ENCODE measurements around the gene FAM210B. TPM values are rescaled to one million over a fixed set of nuclear protein-coding genes. Genes with fewer than 3 reads are reported as not detected.
A peak's percentile ranks its signal among the peaks of the same experiment; 100 is the strongest.

Gene FAM210B
- total and polyA plus RNA-seq, 2 of the 13 experiments (the other 11 are each of a cell fraction or from before 2014, with no cell fraction given), result 75.9 to 107 TPM

DNA sequence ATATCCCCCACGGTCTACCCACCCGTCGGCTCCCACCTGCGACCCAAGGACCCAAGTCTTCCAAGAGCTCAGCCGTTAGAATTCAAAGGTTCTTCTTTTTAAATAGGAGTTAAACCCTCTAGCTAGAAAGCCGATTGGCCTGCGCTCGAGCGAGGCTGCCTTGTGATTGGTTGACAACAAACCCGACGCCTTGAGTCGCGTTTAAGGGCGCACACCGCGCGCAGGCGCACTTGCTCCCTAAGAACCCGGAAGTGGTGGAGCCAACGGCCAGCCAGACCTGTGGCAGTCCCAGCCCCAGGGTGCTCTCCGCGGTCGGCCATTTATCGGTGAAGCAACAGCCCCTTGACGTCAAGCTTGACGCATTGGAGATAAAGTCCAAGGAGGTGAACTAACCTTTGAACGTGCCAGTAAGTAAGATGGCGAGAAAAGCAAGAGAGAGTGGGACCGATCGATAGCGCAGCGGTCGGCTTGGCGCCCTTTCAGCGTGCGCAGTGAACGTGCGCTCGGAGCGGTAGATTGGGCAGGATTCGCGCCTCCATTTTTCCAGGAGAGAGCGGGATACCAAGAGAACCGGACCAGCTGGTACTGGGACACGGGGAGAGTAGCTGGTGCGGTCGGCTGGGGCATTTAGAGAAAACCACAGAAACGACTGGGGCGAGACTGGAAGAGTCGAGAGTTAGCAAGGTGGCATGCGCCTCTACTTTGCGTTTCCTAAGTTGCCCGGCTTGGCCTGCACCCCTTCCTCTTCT lies 33.5 kb downstream of the FAM210B start, which contains the start of the genes AURKA and CSTF1 (continued):
- TF ChIP-seq, protein P1, sequence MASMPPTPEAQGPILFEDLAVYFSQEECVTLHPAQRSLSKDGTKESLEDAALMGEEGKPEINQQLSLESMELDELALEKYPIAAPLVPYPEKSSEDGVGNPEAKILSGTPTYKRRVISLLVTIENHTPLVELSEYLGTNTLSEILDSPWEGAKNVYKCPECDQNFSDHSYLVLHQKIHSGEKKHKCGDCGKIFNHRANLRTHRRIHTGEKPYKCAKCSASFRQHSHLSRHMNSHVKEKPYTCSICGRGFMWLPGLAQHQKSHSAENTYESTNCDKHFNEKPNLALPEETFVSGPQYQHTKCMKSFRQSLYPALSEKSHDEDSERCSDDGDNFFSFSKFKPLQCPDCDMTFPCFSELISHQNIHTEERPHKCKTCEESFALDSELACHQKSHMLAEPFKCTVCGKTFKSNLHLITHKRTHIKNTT (CRISPR knock-in tag; IDR thresholded peaks at IDR 0.05), result no peak
- peak; percentile 96; the same call in 1 of the 2 replicates for TF ChIP-seq ARHGAP35 (CRISPR knock-in tag; IDR thresholded peaks at IDR 0.05; ENCODE audit: borderline replicate concordance)
- no peak for TF ChIP-seq ZNF10 (CRISPR knock-in tag; IDR thresholded peaks at IDR 0.05; ENCODE audit: borderline replicate concordance, low read depth)
- TF ChIP-seq, protein P2, sequence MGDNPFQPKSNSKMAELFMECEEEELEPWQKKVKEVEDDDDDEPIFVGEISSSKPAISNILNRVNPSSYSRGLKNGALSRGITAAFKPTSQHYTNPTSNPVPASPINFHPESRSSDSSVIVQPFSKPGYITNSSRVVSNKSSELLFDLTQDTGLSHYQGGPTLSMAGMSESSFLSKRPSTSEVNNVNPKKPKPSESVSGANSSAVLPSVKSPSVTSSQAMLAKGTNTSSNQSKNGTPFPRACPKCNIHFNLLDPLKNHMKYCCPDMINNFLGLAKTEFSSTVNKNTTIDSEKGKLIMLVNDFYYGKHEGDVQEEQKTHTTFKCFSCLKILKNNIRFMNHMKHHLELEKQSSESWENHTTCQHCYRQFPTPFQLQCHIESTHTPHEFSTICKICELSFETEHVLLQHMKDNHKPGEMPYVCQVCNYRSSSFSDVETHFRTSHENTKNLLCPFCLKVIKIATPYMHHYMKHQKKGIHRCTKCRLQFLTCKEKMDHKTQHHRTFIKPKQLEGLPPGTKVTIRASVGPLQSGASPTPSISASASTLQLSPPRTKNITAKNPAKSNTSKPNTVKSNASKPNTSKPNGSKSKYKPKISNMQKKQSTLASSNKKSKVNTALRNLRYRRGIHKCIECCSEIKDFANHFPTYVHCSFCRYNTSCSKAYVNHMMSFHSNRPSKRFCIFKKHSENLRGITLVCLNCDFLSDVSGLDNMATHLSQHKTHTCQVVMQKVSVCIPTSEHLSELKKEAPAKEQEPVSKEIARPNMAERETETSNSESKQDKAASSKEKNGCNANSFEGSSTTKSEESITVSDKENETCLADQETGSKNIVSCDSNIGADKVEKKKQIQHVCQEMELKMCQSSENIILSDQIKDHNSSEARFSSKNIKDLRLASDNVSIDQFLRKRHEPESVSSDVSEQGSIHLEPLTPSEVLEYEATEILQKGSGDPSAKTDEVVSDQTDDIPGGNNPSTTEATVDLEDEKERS (CRISPR knock-in tag; IDR thresholded peaks at IDR 0.05), result peak; percentile 99
- peak; percentile 96 for TF ChIP-seq ZKSCAN8 (CRISPR knock-in tag; IDR thresholded peaks at IDR 0.05; ENCODE audit: borderline replicate concordance)
- TF ChIP-seq RBM22 (optimal IDR thresholded peaks at IDR 0.05; ENCODE audit: low read length), result peak; percentile 49
- peak; percentile 83 for TF ChIP-seq SP2 (CRISPR knock-in tag; IDR thresholded peaks at IDR 0.05)
- TF ChIP-seq ZNF350 (CRISPR knock-in tag; IDR thresholded peaks at IDR 0.05; ENCODE audit: borderline replicate concordance, low read depth), result peak; percentile 100
- TF ChIP-seq, protein P3, sequence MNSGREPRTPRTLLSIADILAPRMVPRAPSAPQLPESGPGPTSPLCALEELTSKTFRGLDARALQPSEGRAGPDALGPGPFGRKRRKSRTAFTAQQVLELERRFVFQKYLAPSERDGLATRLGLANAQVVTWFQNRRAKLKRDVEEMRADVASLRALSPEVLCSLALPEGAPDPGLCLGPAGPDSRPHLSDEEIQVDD (CRISPR knock-in tag; IDR thresholded peaks at IDR 0.05; ENCODE audit: borderline replicate concordance), result peak; percentile 97
- no peak for TF ChIP-seq ZNF660 (CRISPR knock-in tag; IDR thresholded peaks at IDR 0.05; ENCODE audit: borderline replicate concordance, low read depth)
- TF ChIP-seq ZIK1 (CRISPR knock-in tag; IDR thresholded peaks at IDR 0.05; ENCODE audit: borderline replicate concordance, low read depth), result peak; percentile 96; the same call in 1 of the 2 replicates
- peak; percentile 80; the same call in 1 of the 2 replicates for TF ChIP-seq ZNF552 (CRISPR knock-in tag; IDR thresholded peaks at IDR 0.05; ENCODE audit: borderline replicate concordance)
- TF ChIP-seq ELF3 (CRISPR knock-in tag; IDR thresholded peaks at IDR 0.05), result peak; percentile 96
- TF ChIP-seq ZNF432 (CRISPR knock-in tag; IDR thresholded peaks at IDR 0.05; ENCODE audit: borderline replicate concordance), result 0 out of 2 replicates have a peak, but pooled peaks have one; percentile 88
- no peak for TF ChIP-seq ARNT (IDR thresholded peaks at IDR 0.05)
- no peak for TF ChIP-seq RAD51 (IDR thresholded peaks at IDR 0.05; ENCODE audit: borderline replicate concordance)
- TF ChIP-seq ZNF766 (CRISPR knock-in tag; IDR thresholded peaks at IDR 0.05; ENCODE audit: borderline replicate concordance), result peak; percentile 99; the same call in 1 of the 2 replicates
- TF ChIP-seq, protein P4, sequence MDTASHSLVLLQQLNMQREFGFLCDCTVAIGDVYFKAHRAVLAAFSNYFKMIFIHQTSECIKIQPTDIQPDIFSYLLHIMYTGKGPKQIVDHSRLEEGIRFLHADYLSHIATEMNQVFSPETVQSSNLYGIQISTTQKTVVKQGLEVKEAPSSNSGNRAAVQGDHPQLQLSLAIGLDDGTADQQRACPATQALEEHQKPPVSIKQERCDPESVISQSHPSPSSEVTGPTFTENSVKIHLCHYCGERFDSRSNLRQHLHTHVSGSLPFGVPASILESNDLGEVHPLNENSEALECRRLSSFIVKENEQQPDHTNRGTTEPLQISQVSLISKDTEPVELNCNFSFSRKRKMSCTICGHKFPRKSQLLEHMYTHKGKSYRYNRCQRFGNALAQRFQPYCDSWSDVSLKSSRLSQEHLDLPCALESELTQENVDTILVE (CRISPR knock-in tag; IDR thresholded peaks at IDR 0.05), result peak; percentile 99
